OCI-LY3 (cell line): ENCODE results near the gene FHL2.

Source experiments
- H2AFZ ChIP-seq: fragments of 200-600, 300-600 bp; shearing (Covaris generic); 2 replicates; pipeline ENCODE4 v1.6.0; 2014; ENCODE audit warnings: antibody characterized with exemption, low read depth, low read length
- H3K27ac ChIP-seq: fragments of 200-600, 300-600 bp; sonication (generic); 2 replicates; pipeline ENCODE4 v1.5.1; 2014; ENCODE audit warnings: mild to moderate bottlenecking, low read length, moderate library complexity, mixed read lengths
- H3K27me3 ChIP-seq: fragments of 200-600, 300-600 bp; sonication (generic); 2 replicates; pipeline ENCODE4 v1.6.1; 2014; ENCODE audit warnings: low read depth, low read length, mixed read lengths
- H3K36me3 ChIP-seq: fragments of 200-600, 300-600 bp; sonication (generic); replicated peaks from 2 replicates; pipeline ENCODE3; 2014; ENCODE audit warnings: low read depth, low read length, mixed read lengths
- H3K4me1 ChIP-seq: fragments of 300-600, 200-600 bp; sonication (generic); 2 replicates; pipeline ENCODE4 v1.6.1; 2014; ENCODE audit warnings: low read length, mixed read lengths
- H3K4me2 ChIP-seq: fragments of 200-600, 300-600 bp; sonication (generic); 2 replicates; pipeline ENCODE4 v1.6.1; 2014; ENCODE audit warnings: low read length, mixed read lengths
- H3K4me3 ChIP-seq: fragments of 300-600, 200-600 bp; sonication (generic); 2 replicates; pipeline ENCODE4 v1.5.1; 2014; ENCODE audit warnings: antibody characterized with exemption, mild to moderate bottlenecking, low read length, moderate library complexity
- H3K79me2 ChIP-seq: fragments of 300-600, 200-600 bp; shearing (Covaris generic); 2 replicates; pipeline ENCODE4 v1.6.1; 2014; ENCODE audit warnings: mild to moderate bottlenecking, low read length, mixed read lengths
- H3K9ac ChIP-seq: fragments of 300-600, 200-600 bp; shearing (Covaris generic); 2 replicates; pipeline ENCODE4 v1.6.0; 2014; ENCODE audit warnings: mild to moderate bottlenecking, low read length, moderate library complexity
- H3K9me3 ChIP-seq: fragments of 200-600, 300-600 bp; shearing (Covaris generic); 2 replicates; pipeline ENCODE4 v1.6.1; 2014; ENCODE audit warnings: low read length, mixed read lengths; ENCODE audit not compliant: insufficient read depth
- H4K20me1 ChIP-seq: fragments of 200-600, 300-600 bp; sonication (generic); 2 replicates; pipeline ENCODE4 v1.6.1; 2016; ENCODE audit warnings: low read length, mixed read lengths; ENCODE audit not compliant: insufficient read depth
- CTCF ChIP-seq: fragments of 200-600, 300-600 bp; sonication (generic); IDR thresholded peaks from 2 replicates; pipeline ENCODE4 v1.5.1; 2014; ENCODE audit warnings: antibody characterized with exemption, low read length, low read depth
- EZH2phosphoT487 ChIP-seq: fragments of 200-600 bp; shearing (Covaris generic); IDR thresholded peaks from 2 replicates; pipeline ENCODE4 v1.6.1; 2018; ENCODE audit warnings: antibody characterized with exemption, mixed run types, low read depth

FHL2 gene

GRCh38 chr2:105313877-105314276 lies 85.0 kb downstream of the FHL2 start:
- peak overlapping the region; percentile 42 for H3K4me2 ChIP-seq
- peak overlapping the region; percentile 79 for H3K27ac ChIP-seq
- peaks cover 64% of the 10 kb centered on the region for H3K4me1 ChIP-seq
- no peak for TF ChIP-seq EZH2phosphoT487
- no peak for TF ChIP-seq CTCF
- H3K4me3 ChIP-seq: peak overlapping the region; percentile 22
- peaks cover 4% of the 10 kb centered on the region for H3K36me3 ChIP-seq
- peaks cover 14% of the 10 kb centered on the region for H4K20me1 ChIP-seq
- peak overlapping the region; percentile 7; the same call in 1 of the 2 replicates for H3K9ac ChIP-seq
- no peak overlapping the region for H2AFZ ChIP-seq
- peaks cover 97% of the 10 kb centered on the region for H3K79me2 ChIP-seq
- H3K27me3 ChIP-seq: no peaks in the 10 kb centered on the region
- H3K9me3 ChIP-seq: no peaks in the 10 kb centered on the region
